Glomerular endothelial cell (primary cell): ENCODE data around the gene TFEB. TPM values are rescaled to one million over a fixed set of nuclear protein-coding genes. Genes with fewer than 3 reads are reported as not detected.
A peak's percentile ranks its signal among the peaks of the same experiment; 100 is the strongest.

Experiments
- DNase-seq: peaks from one replicate; pipeline ENCODE4 v3.0.0-alpha.2; 2011; ENCODE audit warnings: low read depth, low spot score; ENCODE audit errors: extremely low read depth
- total RNA-seq: library from RNA; depleted of rRNA; stranded (reverse); fragments of >200 nt; gene quantifications from 2 replicates; pipeline ENCODE4 v1.2.3, GENCODE V29; 2015

Gene TFEB
- total RNA-seq = 3.2 and 4.4 TPM in 2 replicates

GRCh38 chr6:41735427-41736185 lies at the start of gene TFEB:
Gene TFEB (minus strand): TSS chr6:41735608. CDS start chr6:41691213, 44,395 bp downstream.
- DNase-seq = peak; percentile 37

GRCh38 chr6:41784581-41785171 lies 49.3 kb upstream of the TFEB start:
- no peak for DNase-seq

- no peak for DNase-seq
These were observed 47.8 kb upstream of the TFEB start for GRCh38 chr6:41783106-41783780.

GRCh38 chr6:41781366-41781730 lies 45.9 kb upstream of the TFEB start:
- no peak for DNase-seq

- no peak for DNase-seq
These were observed 45.4 kb upstream of the TFEB start, which contains the start of gene PRICKLE4 for GRCh38 chr6:41780551-41781365. Gene PRICKLE4 (plus strand): TSS chr6:41780782. CDS start chr6:41783474, 2,692 bp downstream.

- DNase-seq = peak; percentile 45
These were observed 44.6 kb upstream of the TFEB start, which contains the start of gene FRS3 for GRCh38 chr6:41779788-41780550. Gene FRS3 (minus strand): TSS chr6:41779900. CDS start chr6:41776987, 2,913 bp downstream.

GRCh38 chr6:41779336-41779735 lies 43.9 kb upstream of the TFEB start:
- no peak for DNase-seq

GRCh38 chr6:41778895-41779294 lies 43.5 kb upstream of the TFEB start:
- DNase-seq = no peak

- no peak for DNase-seq
These were observed 42.3 kb upstream of the TFEB start for GRCh38 chr6:41777551-41778285.

GRCh38 chr6:41775293-41775882 lies 40.0 kb upstream of the TFEB start:
- DNase-seq = no peak

GRCh38 chr6:41774841-41775240 lies 39.4 kb upstream of the TFEB start:
- DNase-seq = no peak

GRCh38 chr6:41771058-41771983 lies 35.9 kb upstream of the TFEB start:
- no peak for DNase-seq

- no peak for DNase-seq
These were observed 35.1 kb upstream of the TFEB start for GRCh38 chr6:41770381-41771057.

- no peak for DNase-seq
These were observed 34.0 kb upstream of the TFEB start for GRCh38 chr6:41769376-41769775.

GRCh38 chr6:41768545-41769308 lies 33.3 kb upstream of the TFEB start:
- no peak for DNase-seq

GRCh38 chr6:41767112-41767833 lies 31.9 kb upstream of the TFEB start:
- no peak for DNase-seq
